Measurements from ENCODE around the gene HSPB7. TPM values are rescaled to one million over a fixed set of nuclear protein-coding genes. Genes with fewer than 3 reads are reported as not detected.

The HSPB7 gene
- total and polyA plus RNA-seq, 2 experiments from 2014 or later, result 0.13 TPM; not detected in 1

DNA sequence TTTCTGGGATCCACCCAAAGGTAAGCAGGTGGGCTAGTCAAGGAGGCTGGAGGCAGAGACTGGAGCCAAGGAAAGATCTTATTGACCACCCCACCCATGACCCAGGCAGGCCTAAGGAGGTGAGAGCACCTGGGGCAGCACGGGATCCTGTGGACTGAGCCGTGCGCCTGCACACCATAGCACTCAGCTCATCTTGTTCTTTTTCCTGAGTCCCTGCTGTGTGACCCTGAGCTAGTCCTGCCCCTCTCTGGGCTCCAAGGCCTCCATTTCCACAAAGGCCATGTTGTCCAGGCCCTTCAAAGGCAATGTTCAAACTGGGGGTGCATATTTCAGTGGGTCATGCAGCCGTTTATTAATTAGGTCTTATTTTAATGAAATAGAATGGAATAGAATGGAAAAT is 48.4 kb upstream of the HSPB7 start:
- Histone ChIP-seq H2AFZ (no peak overlapping the region), H3K4me2 (no peak overlapping the region), H3K79me2 (replicated peaks; ENCODE audit: insufficient read depth) (no peaks in the 10 kb centered on the region), H3K4me1 (ENCODE audit: insufficient read depth) (no peaks in the 10 kb centered on the region; the same call in 1 of the 2 replicates), H3F3A (replicated peaks; ENCODE audit: low read depth) (no peaks in the 10 kb centered on the region), H3K9me2 (ENCODE audit: insufficient read depth) (no peaks in the 10 kb centered on the region), H3K36me3 (ENCODE audit: insufficient read depth) (no peaks in the 10 kb centered on the region), H3K27ac (ENCODE audit: low read depth) (no peak overlapping the region), H3K27me3 (ENCODE audit: insufficient read depth) (no peaks in the 10 kb centered on the region), H3K4me3 (no peak overlapping the region), H4K20me1 (replicated peaks; ENCODE audit: insufficient read depth) (no peaks in the 10 kb centered on the region)
- H3K36me3 Mint-ChIP-seq (ENCODE audit: low read depth), result no peaks in the 10 kb centered on the region
- TF ChIP-seq NANOG (IDR thresholded peaks at IDR 0.05; ENCODE audit: borderline replicate concordance) (no peak), REST (IDR thresholded peaks at IDR 0.05; ENCODE audit: unreplicated experiment) (no peak), ZNF114 (CRISPR knock-in tag; IDR thresholded peaks at IDR 0.05) (no peak), CREB1 (CRISPR knock-in tag; IDR thresholded peaks at IDR 0.05; ENCODE audit: low read depth) (no peak), ZNF331 (CRISPR knock-in tag; IDR thresholded peaks at IDR 0.05; ENCODE audit: low read depth) (no peak), POLR2AphosphoS5 (IDR thresholded peaks at IDR 0.05; ENCODE audit: low read depth) (no peak)
- TF ChIP-seq, protein P1, sequence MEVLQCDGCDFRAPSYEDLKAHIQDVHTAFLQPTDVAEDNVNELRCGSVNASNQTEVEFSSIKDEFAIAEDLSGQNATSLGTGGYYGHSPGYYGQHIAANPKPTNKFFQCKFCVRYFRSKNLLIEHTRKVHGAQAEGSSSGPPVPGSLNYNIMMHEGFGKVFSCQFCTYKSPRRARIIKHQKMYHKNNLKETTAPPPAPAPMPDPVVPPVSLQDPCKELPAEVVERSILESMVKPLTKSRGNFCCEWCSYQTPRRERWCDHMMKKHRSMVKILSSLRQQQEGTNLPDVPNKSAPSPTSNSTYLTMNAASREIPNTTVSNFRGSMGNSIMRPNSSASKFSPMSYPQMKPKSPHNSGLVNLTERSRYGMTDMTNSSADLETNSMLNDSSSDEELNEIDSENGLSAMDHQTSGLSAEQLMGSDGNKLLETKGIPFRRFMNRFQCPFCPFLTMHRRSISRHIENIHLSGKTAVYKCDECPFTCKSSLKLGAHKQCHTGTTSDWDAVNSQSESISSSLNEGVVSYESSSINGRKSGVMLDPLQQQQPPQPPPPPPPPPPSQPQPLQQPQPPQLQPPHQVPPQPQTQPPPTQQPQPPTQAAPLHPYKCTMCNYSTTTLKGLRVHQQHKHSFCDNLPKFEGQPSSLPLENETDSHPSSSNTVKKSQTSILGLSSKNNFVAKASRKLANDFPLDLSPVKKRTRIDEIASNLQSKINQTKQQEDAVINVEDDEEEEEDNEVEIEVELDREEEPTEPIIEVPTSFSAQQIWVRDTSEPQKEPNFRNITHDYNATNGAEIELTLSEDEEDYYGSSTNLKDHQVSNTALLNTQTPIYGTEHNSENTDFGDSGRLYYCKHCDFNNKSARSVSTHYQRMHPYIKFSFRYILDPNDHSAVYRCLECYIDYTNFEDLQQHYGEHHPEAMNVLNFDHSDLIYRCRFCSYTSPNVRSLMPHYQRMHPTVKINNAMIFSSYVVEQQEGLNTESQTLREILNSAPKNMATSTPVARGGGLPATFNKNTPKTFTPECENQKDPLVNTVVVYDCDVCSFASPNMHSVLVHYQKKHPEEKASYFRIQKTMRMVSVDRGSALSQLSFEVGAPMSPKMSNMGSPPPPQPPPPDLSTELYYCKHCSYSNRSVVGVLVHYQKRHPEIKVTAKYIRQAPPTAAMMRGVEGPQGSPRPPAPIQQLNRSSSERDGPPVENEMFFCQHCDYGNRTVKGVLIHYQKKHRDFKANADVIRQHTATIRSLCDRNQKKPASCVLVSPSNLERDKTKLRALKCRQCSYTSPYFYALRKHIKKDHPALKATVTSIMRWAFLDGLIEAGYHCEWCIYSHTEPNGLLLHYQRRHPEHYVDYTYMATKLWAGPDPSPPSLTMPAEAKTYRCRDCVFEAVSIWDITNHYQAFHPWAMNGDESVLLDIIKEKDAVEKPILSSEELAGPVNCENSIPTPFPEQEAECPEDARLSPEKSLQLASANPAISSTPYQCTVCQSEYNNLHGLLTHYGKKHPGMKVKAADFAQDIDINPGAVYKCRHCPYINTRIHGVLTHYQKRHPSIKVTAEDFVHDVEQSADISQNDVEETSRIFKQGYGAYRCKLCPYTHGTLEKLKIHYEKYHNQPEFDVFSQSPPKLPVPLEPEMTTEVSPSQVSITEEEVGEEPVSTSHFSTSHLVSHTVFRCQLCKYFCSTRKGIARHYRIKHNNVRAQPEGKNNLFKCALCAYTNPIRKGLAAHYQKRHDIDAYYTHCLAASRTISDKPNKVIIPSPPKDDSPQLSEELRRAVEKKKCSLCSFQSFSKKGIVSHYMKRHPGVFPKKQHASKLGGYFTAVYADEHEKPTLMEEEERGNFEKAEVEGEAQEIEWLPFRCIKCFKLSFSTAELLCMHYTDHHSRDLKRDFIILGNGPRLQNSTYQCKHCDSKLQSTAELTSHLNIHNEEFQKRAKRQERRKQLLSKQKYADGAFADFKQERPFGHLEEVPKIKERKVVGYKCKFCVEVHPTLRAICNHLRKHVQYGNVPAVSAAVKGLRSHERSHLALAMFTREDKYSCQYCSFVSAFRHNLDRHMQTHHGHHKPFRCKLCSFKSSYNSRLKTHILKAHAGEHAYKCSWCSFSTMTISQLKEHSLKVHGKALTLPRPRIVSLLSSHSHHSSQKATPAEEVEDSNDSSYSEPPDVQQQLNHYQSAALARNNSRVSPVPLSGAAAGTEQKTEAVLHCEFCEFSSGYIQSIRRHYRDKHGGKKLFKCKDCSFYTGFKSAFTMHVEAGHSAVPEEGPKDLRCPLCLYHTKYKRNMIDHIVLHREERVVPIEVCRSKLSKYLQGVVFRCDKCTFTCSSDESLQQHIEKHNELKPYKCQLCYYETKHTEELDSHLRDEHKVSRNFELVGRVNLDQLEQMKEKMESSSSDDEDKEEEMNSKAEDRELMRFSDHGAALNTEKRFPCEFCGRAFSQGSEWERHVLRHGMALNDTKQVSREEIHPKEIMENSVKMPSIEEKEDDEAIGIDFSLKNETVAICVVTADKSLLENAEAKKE (CRISPR knock-in tag; IDR thresholded peaks at IDR 0.05), result no peak
- H3K27me3 Mint-ChIP-seq (ENCODE audit: insufficient read depth, low read depth, poor library complexity), result peaks cover 16% of the 10 kb centered on the region
- no peak overlapping the region for H3K4me3 Mint-ChIP-seq
- no peak overlapping the region for H3K27ac Mint-ChIP-seq
- DNase-seq (ENCODE audit: low spot score) (no peak), ATAC-seq (no peak)
- H3K9me3 Mint-ChIP-seq, result no peaks in the 10 kb centered on the region
- peaks cover 33% of the 10 kb centered on the region for H3K4me1 Mint-ChIP-seq
